Neural progenitor cell (in vitro differentiated cells): ENCODE data around the gene TRABD2B.

Source experiments
- EZH2 ChIP-seq: fragments of 200-600 bp; sonication (generic); IDR thresholded peaks from 2 replicates; pipeline ENCODE4 v1.6.1; 2017; ENCODE audit warnings: antibody characterized with exemption, mild to moderate bottlenecking, moderate library complexity
- EZH2phosphoT487 ChIP-seq: fragments of 200-600 bp; sonication (generic); IDR thresholded peaks from 2 replicates; pipeline ENCODE4 v1.6.1; 2017; ENCODE audit warnings: antibody characterized with exemption
- TF ChIP-seq, protein P1 (sequence below): fragments of 200-600 bp; sonication (generic); IDR thresholded peaks from 2 replicates; pipeline ENCODE4 v1.5.1; 2017; ENCODE audit warnings: antibody characterized with exemption, mild to moderate bottlenecking

DNA sequence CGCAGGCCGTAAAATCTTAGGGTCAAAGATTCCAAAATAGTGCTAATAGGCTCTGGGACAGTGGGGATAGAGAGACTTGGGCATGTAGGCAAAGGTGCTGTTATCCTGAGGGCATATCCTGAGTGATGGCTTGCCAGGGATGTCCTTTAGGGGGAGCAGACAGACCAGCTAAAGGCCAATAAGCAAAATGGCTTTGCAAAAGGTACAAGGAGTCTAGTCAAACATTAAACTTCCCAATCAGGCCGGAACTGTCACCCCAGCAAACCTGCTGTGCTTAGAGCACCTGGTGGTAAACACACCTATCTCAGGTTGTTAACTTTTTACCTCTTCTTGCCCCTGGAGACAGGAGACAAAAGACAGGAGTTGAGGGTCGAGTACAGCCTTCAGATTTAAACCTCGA lies 49.1 kb downstream of the TRABD2B start:
- TF ChIP-seq, protein P1, sequence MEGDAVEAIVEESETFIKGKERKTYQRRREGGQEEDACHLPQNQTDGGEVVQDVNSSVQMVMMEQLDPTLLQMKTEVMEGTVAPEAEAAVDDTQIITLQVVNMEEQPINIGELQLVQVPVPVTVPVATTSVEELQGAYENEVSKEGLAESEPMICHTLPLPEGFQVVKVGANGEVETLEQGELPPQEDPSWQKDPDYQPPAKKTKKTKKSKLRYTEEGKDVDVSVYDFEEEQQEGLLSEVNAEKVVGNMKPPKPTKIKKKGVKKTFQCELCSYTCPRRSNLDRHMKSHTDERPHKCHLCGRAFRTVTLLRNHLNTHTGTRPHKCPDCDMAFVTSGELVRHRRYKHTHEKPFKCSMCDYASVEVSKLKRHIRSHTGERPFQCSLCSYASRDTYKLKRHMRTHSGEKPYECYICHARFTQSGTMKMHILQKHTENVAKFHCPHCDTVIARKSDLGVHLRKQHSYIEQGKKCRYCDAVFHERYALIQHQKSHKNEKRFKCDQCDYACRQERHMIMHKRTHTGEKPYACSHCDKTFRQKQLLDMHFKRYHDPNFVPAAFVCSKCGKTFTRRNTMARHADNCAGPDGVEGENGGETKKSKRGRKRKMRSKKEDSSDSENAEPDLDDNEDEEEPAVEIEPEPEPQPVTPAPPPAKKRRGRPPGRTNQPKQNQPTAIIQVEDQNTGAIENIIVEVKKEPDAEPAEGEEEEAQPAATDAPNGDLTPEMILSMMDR, result peak; percentile 55
- no peak for TF ChIP-seq EZH2phosphoT487
- no peak for TF ChIP-seq EZH2
